ENCODE results near the gene DIDO1.

Gene DIDO1

DNA sequence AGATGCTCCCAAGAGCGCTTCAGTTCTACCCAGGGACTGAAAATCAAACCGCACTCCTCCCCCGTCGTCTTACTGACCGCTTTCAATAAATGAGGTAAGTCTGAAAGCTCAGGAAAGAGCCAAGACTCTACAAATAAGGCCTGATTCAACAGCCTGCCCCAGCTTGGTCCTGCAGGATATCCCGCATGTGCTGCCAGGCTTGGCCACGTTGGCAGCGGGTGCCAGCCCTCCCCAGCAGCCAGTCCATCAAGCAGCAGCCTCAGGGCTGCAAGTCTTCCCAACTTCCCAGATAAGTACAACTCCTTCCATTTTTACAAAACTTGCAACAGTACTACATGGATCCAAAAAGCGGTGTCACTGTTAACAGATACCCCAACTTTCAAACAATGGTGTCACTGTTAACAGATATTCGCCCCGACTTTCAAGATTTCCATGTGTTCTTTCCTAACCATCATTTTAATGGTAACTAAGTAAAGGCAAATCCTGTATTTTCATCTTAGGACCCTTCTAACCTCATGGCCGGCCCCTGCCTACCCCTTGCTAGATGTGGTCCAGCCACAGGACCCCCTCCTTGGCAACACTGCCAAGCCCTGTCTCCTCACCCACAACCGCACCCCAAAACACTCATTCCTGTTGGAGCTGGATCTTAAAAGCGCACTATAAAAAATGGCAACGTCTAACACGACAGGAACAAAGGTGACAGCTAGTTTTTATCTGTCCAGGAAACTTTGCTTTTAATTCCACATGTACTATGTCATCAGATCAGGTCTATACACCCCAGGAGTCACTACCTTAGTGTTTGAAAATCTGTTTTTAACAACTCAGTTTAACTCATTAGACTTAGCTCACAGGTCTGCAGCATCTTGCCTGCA lies 28.0 kb downstream of the DIDO1 start:
- Mint-ChIP-seq H3K4me1 (ENCODE audit: low read depth) (peaks cover 15% of the 10 kb centered on the region), H3K27ac (no peak overlapping the region), H3K4me3 (no peak overlapping the region), H3K36me3 (ENCODE audit: low read depth) (peaks cover 68% of the 10 kb centered on the region), H3K9me3 (no peaks in the 10 kb centered on the region), H3K27me3 (no peaks in the 10 kb centered on the region)
- intact Hi-C loops (cut with micrococcal nuclease), result no loop called here

GRCh38 chr20:62897666-62898065 lies 28.6 kb downstream of the DIDO1 start:
- intact Hi-C loops (cut with micrococcal nuclease), result no loop called here
- no peak overlapping the region for H3K4me3 Mint-ChIP-seq
- no peak overlapping the region for H3K27ac Mint-ChIP-seq
- peaks cover 15% of the 10 kb centered on the region for H3K4me1 Mint-ChIP-seq (ENCODE audit: low read depth)
- H3K36me3 Mint-ChIP-seq (ENCODE audit: low read depth), result peaks cover 68% of the 10 kb centered on the region
- no peaks in the 10 kb centered on the region for H3K9me3 Mint-ChIP-seq
- H3K27me3 Mint-ChIP-seq, result no peaks in the 10 kb centered on the region

- no peak overlapping the region for H3K27ac Mint-ChIP-seq
- peaks cover 68% of the 10 kb centered on the region for H3K36me3 Mint-ChIP-seq (ENCODE audit: low read depth)
- H3K4me3 Mint-ChIP-seq, result no peak overlapping the region
- H3K9me3 Mint-ChIP-seq, result no peaks in the 10 kb centered on the region
- peaks cover 15% of the 10 kb centered on the region for H3K4me1 Mint-ChIP-seq (ENCODE audit: low read depth)
- intact Hi-C loops (cut with micrococcal nuclease), result no loop called here
- no peaks in the 10 kb centered on the region for H3K27me3 Mint-ChIP-seq
These were observed 29.8 kb downstream of the DIDO1 start for GRCh38 chr20:62896526-62896925.

DNA sequence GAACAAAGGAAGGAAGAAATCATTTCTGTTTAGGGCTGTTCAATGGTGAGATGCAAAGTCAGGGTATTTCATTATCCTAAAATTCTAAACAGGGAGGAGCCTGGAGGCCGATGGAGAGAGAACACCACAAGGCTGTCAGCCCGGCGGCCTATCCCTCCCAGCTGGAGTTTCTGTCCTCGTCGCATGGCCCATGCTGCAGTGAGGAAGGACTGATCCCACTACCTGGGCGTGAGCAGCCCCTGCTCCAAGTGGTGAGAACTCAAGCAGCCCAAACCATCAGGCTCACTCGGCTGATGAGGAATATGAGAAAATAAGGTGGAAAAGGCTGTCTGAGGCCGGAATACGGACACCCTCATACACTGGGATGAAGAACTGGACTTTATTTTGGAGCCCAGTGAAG lies 30.8 kb downstream of the DIDO1 start:
- no peak overlapping the region for H3K27ac Mint-ChIP-seq
- H3K4me3 Mint-ChIP-seq, result no peak overlapping the region
- H3K27me3 Mint-ChIP-seq, result no peaks in the 10 kb centered on the region
- H3K4me1 Mint-ChIP-seq (ENCODE audit: low read depth), result peaks cover 7% of the 10 kb centered on the region
- intact Hi-C loops (cut with micrococcal nuclease), result no loop called here
- no peaks in the 10 kb centered on the region for H3K9me3 Mint-ChIP-seq
- H3K36me3 Mint-ChIP-seq (ENCODE audit: low read depth), result peaks cover 73% of the 10 kb centered on the region

GRCh38 chr20:62894261-62894660 lies 32.0 kb downstream of the DIDO1 start:
- Mint-ChIP-seq H3K36me3 (ENCODE audit: low read depth) (peaks cover 86% of the 10 kb centered on the region), H3K27me3 (no peaks in the 10 kb centered on the region), H3K4me3 (no peak overlapping the region), H3K4me1 (ENCODE audit: low read depth) (no peaks in the 10 kb centered on the region), H3K27ac (no peak overlapping the region), H3K9me3 (no peaks in the 10 kb centered on the region)
- intact Hi-C loops (cut with micrococcal nuclease), result no loop called here

GRCh38 chr20:62893700-62894099 lies 32.6 kb downstream of the DIDO1 start:
- H3K4me3 Mint-ChIP-seq, result no peak overlapping the region
- H3K9me3 Mint-ChIP-seq, result no peaks in the 10 kb centered on the region
- intact Hi-C loops (cut with micrococcal nuclease), result no loop called here
- no peak overlapping the region for H3K27ac Mint-ChIP-seq
- peaks cover 91% of the 10 kb centered on the region for H3K36me3 Mint-ChIP-seq (ENCODE audit: low read depth)
- no peaks in the 10 kb centered on the region for H3K27me3 Mint-ChIP-seq
- H3K4me1 Mint-ChIP-seq (ENCODE audit: low read depth), result no peaks in the 10 kb centered on the region

GRCh38 chr20:62892348-62893304 lies 33.7 kb downstream of the DIDO1 start:
- Mint-ChIP-seq H3K9me3 (no peaks in the 10 kb centered on the region), H3K4me3 (no peak overlapping the region), H3K4me1 (ENCODE audit: low read depth) (no peaks in the 10 kb centered on the region), H3K27me3 (no peaks in the 10 kb centered on the region), H3K27ac (no peak overlapping the region), H3K36me3 (ENCODE audit: low read depth) (peaks cover 100% of the 10 kb centered on the region)
- intact Hi-C loops (cut with micrococcal nuclease), result no loop called here

- H3K36me3 Mint-ChIP-seq (ENCODE audit: low read depth), result peaks cover 100% of the 10 kb centered on the region
- H3K4me3 Mint-ChIP-seq, result no peak overlapping the region
These were observed 35.2 kb downstream of the DIDO1 start for GRCh38 chr20:62891111-62891510.

DNA sequence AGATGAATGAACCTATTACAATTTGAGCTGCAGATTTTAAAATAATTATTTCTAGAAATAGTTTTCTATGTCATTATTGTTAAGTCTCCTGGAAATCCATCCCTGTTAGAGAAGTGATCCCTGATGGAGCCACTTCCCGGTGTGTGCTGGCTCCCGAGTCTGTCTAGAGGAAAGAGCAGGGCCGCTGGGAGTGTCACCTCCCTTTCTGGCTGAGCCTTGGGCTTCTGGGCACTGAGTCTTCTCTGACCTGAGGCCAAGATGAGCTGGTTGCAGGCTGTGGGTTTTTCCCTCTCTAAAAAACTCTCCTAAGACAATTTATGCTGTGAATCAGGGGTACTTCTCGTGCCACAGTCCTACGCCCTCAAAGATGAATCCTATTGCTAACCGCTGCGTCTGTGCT lies 35.9 kb downstream of the DIDO1 start:
- intact Hi-C loops (cut with micrococcal nuclease), result no loop called here
- H3K4me3 Mint-ChIP-seq, result no peak overlapping the region
- no peaks in the 10 kb centered on the region for H3K4me1 Mint-ChIP-seq (ENCODE audit: low read depth)

More at GRCh38 chr20:62891111-62891510, 35.2 kb downstream of the DIDO1 start:
- Mint-ChIP-seq H3K27me3 (no peaks in the 10 kb centered on the region), H3K27ac (no peak overlapping the region), H3K9me3 (no peaks in the 10 kb centered on the region), H3K4me1 (ENCODE audit: low read depth) (no peaks in the 10 kb centered on the region)
- intact Hi-C loops (cut with micrococcal nuclease), result no loop called here

GRCh38 chr20:62889871-62890270 lies 36.4 kb downstream of the DIDO1 start:
- no peaks in the 10 kb centered on the region for H3K9me3 Mint-ChIP-seq
- no peaks in the 10 kb centered on the region for H3K4me1 Mint-ChIP-seq (ENCODE audit: low read depth)
- H3K36me3 Mint-ChIP-seq (ENCODE audit: low read depth), result peaks cover 95% of the 10 kb centered on the region
- H3K27ac Mint-ChIP-seq, result no peak overlapping the region
- no peaks in the 10 kb centered on the region for H3K27me3 Mint-ChIP-seq
- H3K4me3 Mint-ChIP-seq, result no peak overlapping the region
- intact Hi-C loops (cut with micrococcal nuclease), result no loop called here

More for the DNA sequence above, 35.9 kb downstream of the DIDO1 start:
- H3K27me3 Mint-ChIP-seq, result no peaks in the 10 kb centered on the region
- peaks cover 100% of the 10 kb centered on the region for H3K36me3 Mint-ChIP-seq (ENCODE audit: low read depth)
- no peak overlapping the region for H3K27ac Mint-ChIP-seq
- H3K9me3 Mint-ChIP-seq, result no peaks in the 10 kb centered on the region

DNA sequence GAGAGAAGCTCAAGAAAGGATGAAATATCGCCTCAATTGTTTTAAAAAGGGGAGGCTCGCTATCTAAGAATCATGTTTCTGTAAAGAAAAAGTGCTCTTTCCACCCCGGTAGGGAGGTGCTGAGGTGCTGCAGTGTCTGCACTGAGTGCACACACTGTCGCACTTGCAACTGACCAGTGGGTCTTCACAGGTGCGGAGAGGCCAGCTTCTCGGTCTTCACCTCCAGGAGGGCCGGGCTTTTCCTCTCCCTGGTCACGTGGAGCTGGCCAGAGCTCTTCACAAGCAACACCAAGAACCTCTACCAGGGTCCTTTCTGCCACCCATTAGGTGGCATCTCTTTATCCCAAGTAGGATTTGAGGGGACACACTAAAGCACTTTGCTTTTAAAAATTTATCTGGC lies 36.9 kb downstream of the DIDO1 start:
- H3K4me1 Mint-ChIP-seq (ENCODE audit: low read depth), result no peaks in the 10 kb centered on the region
- intact Hi-C loops (cut with micrococcal nuclease), result no loop called here
- H3K27me3 Mint-ChIP-seq, result no peaks in the 10 kb centered on the region
- no peak overlapping the region for H3K4me3 Mint-ChIP-seq
- peaks cover 90% of the 10 kb centered on the region for H3K36me3 Mint-ChIP-seq (ENCODE audit: low read depth)
- no peak overlapping the region for H3K27ac Mint-ChIP-seq
- no peaks in the 10 kb centered on the region for H3K9me3 Mint-ChIP-seq

DNA sequence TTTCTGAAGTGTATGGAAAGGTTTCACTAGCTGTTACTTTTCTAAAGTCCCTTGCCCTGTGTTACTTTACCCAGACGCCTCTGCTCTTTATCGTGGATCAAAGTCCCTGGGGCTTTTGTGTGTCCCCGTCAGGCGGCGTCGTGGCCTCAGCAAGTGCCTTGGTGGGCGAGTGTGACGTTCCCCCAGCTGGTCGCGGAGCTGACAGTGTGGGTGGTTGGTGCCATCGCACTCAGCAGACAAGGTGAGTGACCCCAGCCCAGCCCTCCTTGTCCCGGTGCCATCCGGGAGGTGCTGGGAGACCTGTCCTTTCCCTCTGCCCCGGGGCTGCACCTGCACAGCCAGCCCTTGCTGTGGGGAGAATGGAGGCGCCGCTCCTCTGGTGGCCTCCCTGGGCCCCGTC lies 37.4 kb downstream of the DIDO1 start:
- intact Hi-C loops (cut with micrococcal nuclease), result no loop called here
- H3K27ac Mint-ChIP-seq, result no peak overlapping the region
- H3K27me3 Mint-ChIP-seq, result no peaks in the 10 kb centered on the region
- H3K9me3 Mint-ChIP-seq, result no peaks in the 10 kb centered on the region
- H3K36me3 Mint-ChIP-seq (ENCODE audit: low read depth), result peaks cover 85% of the 10 kb centered on the region
- H3K4me3 Mint-ChIP-seq, result no peak overlapping the region
- H3K4me1 Mint-ChIP-seq (ENCODE audit: low read depth), result no peaks in the 10 kb centered on the region

DNA sequence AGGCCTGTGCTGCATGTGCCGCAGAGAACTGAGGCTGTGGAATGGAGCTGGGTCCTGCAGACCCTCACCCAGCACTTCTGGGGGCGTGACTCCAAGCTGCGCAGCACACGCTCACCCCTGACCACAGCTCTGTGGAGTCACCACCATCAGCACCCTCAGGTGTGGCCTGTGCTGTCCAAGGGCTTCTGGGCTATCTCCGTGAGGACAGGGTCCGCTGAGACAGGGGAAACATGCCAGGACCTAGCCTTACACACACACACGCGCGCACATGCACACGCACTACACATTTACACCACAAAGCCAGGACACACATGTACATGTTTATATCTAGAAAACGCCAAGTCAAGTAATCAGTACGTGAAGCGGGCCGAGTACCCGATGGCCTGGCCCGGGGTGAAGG lies 37.9 kb downstream of the DIDO1 start:
- no peaks in the 10 kb centered on the region for H3K27me3 Mint-ChIP-seq
- no peaks in the 10 kb centered on the region for H3K4me1 Mint-ChIP-seq (ENCODE audit: low read depth)
- H3K27ac Mint-ChIP-seq, result no peak overlapping the region
- no peaks in the 10 kb centered on the region for H3K9me3 Mint-ChIP-seq
- peaks cover 80% of the 10 kb centered on the region for H3K36me3 Mint-ChIP-seq (ENCODE audit: low read depth)
- intact Hi-C loops (cut with micrococcal nuclease), result no loop called here
- H3K4me3 Mint-ChIP-seq, result no peak overlapping the region

- Mint-ChIP-seq H3K36me3 (ENCODE audit: low read depth) (peaks cover 75% of the 10 kb centered on the region), H3K27ac (no peak overlapping the region), H3K9me3 (no peaks in the 10 kb centered on the region), H3K4me1 (ENCODE audit: low read depth) (no peaks in the 10 kb centered on the region), H3K4me3 (no peak overlapping the region), H3K27me3 (no peaks in the 10 kb centered on the region)
- intact Hi-C loops (cut with micrococcal nuclease), result no loop called here
These were observed 38.5 kb downstream of the DIDO1 start for GRCh38 chr20:62887860-62888239.
